COLO829 (cell line): ENCODE results near the gene TGM2.

Source experiments
- DNase-seq: peaks from one replicate; pipeline ENCODE4 v3.0.0; 2012; ENCODE audit warnings: low spot score

TGM2 gene

DNA sequence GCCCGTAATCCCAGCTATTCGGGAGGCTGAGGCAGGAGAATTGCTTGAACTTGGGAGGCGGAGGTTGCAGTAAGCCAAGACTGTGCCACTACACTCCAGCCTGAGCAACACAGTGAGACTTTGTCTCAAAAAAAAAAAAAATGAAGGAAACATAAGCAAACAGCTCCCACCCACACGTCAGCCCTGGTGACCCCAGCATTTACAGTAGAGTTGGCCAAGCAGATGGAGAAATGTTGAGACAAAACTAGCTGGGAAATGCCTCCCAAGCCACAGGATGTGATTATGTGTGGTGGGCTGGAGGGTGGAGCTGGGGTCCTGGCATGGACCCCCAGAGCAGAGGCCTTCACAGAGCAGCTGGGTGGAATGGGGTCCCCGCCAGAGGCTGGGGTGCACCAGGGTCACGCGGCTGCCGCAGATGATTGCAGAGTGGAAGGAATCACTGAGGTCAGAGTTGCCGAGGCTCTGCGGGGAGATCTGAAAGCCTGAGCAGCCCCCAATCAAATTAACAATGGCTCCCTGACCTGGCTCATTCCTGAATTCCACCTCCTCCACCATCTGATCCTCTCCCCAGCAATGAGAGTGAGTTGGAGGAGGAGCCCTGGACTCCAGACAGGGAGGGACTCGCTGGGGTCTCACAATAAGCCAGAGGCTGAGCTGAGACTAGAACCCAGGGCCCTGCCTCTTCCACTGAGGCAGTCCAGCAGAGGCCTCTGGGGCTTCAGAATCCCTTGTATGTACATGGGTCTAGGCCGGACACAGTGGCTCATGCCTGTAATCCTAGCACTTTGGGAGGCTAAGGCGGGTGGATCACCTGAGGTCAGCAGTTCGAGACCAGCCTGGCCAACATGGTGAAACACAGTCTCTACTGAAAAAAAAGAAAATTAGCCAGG lies 34.7 kb upstream of the TGM2 start:
- DNase-seq: no peak

DNA sequence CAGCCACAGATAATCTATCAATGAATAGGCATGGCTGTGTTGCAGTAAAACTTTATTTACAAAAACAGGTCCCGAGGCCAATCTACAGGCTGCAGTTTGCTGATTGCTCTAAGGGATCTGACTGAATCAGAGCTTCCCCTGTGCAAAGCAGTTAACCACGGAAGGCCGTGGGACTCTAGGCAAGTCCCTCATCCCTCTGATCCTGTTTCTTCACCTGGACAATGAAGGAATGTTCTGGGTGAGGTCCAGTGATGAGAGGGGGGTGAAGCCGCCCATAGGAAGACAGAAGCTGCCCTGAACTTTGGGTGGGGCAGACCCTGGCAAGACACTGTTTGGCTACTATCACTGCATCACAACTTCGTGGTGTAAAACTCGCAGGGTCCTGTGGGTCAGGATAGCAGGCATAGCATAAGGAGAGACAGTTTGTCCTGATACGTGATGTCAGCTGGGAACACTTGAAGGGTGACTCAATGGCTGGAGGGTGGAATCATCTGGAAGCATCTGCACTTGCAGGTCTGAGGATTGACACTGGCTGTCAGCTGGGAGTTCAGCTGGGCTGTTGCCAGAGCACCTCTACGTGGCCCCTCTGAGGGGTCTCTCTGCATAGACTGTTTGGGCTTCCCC lies 33.3 kb upstream of the TGM2 start:
- no peak for DNase-seq

DNA sequence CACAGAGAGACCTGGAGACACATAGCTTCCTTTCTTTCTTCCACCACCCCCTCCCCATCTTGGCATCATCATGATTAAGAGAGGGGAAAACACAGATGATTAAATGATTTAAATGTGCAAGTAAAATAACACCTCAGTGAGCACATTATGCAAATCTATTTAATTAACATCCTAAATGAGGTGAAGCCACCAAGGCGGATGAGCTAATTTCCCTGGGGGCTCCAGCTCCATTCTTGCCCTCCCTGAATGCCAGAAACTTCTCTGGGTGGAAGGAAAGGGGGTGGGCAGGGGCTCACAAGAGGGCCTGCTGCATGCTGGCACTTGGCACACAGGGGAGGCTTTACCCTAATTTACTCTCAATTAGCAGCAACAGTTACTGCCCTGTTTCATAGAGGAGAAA lies 32.5 kb upstream of the TGM2 start:
- DNase-seq: no peak

DNA sequence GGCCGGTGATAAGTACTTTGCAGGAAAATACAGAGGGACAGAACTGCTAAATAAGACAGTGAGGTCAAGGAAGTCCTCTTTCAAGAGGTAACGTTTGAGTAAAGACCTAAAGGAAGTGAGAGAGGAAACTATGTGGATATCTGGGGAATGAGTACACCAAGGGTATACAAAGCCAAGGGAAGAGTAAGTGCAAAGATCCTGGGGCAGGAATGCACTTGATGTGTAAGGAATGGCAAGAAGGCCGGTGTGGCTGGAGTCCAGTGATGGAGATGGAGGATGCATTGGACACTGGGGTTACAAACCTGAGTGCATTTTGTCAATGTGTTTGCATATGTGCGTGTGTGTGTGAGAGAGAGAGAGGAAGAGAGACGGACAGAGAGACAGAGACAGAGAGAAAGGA lies 32.1 kb upstream of the TGM2 start:
- no peak for DNase-seq

DNA sequence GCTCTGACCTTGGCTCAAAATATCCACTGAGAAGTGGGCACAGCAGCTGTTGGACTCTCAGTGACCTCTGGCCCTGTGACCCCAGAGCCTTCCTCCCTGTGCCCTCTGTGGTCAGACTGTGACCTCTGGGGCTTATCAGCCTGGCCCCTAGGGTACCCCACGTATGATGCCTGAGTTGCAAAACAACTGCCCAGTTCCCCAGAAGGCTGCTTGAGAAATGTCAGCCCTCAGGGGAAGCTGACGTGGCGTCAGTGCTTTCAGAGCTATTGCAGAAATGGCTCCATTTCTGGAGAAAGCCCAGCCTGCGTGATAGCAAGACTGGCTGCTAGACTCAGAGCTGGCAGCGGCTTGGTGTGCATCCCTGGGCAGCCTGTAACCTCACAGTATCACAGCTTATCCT lies 31.5 kb upstream of the TGM2 start:
- DNase-seq: no peak

DNA sequence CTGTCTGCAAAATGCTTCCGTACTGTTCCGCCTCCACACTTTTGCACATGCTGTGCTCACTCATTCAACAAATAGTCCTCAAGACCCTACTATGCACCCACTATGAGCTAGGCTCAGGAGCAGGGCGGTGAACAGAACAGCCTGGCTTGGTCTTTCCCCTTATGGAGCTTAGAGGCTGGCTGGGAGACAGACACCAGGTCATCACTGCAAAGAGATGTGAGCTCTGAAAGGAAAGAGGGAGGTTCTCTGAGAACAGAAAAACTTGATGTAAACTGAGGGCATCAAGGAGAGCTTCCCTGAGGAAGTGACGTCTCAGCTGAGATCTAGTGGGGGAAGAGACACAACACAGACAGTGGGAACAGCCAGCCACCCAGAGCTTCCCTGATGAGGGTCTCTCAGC lies 31.0 kb upstream of the TGM2 start:
- no peak for DNase-seq

DNA sequence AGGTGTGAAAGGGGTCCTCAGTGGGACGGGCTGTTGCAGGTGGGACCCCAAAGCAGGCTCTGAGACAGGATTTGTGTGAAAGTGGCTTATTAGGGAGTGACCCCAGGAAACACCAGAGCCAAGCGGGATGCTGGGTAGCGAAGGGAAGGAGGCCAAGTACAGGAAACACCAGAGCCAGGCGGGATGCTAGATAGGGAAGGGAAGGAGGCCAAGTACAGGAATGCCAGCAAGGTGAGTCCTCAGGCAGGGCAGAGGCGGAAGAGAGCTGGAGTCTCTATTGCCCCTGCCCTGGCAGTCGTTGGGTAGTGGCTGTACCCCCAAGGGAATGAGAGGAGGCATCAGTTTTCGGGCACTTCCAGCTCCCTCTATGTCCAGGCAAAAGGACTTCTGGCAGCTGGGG lies 30.5 kb upstream of the TGM2 start:
- DNase-seq: no peak

DNA sequence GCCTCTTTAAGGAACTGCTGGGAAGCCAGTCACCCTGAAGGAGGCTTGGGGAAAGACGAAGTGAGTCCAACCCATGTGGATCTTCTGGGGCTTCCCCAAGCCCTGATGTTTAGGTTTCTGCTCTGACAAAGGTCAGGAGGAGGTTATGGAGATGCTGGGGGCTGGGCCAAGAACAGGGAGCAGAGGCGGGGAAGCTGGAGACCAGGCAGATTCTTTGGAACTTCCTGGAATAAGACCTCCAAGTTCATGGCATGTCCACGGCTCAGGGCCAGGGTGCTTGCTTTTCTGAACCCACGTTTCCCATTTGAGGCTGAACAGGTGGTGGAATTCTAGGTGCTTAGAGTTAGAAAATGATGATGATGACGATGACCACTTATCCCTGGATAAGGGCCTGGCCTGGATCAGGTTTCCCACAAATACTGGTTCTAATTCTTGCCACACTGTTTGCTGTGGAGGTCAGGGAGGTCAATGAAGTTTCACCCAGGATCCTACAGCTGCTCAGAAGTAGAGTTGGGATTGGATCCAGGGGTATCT lies 30.0 kb upstream of the TGM2 start:
- DNase-seq: no peak

DNA sequence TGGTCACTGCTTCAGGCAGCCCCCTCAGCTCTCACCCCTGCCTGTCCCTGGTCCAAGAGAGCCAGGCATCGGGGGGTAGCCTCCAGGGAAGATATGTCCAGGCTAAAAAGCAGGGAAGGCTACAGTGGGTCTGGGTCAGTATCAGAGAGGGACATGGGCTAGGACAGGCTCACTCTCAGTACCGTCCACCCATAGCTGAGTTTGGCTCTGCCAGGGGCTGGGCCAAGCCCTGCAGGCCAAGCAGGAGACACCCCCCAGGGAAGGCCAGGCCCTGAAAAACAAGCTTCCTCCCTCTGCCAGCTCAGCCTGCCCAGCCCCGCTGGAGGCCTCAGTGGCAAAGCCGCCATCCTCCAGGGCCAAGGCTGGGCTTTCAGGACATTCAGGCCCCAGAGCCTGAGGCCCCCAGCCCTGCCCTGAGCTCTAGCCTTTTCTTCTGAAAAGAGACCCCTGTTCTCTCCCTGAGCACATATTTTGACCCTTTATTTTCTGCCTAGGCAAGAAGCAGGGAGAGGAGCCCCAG lies 28.6 kb upstream of the TGM2 start:
- DNase-seq: no peak

DNA sequence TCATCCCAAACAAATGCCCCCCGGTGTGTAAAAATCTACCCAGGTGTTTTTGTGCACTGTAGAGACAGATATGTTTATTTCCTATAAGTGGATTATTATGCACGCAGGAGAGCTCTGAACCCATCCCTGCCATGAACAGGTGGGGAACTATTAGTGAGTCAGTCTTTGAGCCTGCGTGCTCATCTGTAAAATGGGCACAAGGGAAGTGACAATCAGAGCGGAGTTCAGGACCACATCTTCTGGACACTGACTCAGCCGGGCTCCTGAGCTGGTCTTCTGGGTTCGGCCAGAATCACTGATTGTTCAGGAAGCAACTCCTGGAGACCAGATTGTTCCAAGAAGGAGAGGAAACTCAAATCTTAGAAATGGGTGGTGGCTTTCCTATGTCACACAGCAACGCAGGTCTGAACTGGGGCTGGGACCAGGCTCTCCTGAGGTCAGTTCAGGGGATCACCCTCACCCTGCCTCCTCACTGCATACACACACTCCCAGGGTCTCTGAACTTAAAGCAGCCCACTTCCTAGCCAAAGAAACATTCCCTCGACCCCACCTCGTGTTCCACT lies 27.3 kb upstream of the TGM2 start:
- DNase-seq: no peak

DNA sequence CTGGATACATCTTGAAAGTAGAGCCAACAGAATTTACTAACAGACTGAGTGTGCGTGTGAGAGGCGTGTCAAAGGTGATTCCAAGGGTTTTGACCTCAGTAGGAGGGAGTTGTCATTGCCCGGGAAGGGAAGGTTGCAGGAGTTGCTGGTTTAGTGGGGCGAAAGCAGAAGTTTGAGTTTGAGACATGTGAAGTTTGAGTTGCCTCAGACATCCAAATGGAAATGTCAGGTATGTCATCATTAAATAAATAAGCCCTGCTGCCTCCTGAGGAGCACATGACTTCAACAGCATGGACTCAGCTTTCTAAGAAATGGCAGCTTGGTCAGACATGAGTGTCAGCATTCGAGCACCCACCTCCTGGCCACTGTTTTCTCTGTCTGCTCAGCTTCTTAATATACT lies 26.6 kb upstream of the TGM2 start:
- no peak for DNase-seq

DNA sequence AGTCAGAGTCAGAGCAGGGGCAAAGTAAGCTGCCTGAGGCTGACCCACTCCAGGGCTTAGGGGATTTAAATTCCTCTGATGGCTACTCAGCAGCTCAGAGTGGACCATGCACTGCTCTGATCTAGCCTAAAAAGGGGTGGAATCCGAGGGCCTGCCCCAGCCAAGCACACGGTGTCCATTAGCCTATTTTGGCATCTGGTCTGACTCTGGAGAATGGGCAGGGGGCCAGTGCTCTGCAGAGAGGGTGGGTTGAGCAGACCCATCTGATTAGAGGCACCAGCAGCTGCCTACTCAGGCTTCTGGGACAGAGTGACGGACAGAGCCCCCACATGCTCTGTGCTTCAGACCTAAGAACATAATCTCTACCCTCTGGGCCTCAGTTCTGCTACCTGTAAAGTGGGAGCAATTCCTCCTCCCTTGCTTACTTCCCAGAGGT lies 25.9 kb upstream of the TGM2 start:
- no peak for DNase-seq

DNA sequence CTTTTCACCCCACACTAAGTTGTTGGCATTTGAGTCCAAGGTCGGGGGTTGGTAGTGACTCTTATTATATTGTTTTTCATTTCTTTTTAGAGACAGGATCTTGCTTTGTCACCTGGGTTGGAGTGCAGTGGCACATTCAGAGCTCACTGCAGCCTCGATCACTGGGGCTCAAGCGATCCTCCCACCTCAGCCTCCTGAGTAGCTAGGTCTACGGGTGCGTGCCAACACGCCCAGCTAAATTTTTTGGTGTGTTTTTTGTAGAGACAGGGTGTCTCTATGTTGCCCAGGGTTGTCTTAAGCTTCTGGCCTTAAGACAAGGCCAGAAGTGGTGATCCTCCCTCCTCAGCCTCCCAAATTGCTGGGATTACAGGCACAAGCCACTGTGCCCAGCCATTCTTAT lies 25.1 kb upstream of the TGM2 start:
- DNase-seq: no peak

DNA sequence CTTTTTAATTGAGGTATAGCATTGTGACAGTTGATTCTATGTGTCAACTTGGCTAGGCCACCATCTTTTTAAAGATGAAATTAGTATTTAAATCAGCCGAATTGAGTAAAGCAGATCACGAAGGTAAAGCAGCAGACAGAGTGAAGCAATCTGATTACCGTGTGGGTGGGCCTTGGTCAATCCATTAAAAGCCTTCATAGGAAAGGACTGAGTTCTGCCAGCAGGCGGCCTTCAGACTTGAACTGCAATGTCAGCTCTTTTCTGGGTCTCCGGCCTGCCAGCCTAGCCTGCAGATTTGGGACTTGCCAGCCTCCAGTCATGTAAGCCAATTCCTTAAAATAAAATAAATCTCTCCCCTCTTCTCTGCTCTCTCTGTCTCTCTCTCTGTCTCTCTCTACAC lies 22.4 kb upstream of the TGM2 start:
- DNase-seq: no peak

DNA sequence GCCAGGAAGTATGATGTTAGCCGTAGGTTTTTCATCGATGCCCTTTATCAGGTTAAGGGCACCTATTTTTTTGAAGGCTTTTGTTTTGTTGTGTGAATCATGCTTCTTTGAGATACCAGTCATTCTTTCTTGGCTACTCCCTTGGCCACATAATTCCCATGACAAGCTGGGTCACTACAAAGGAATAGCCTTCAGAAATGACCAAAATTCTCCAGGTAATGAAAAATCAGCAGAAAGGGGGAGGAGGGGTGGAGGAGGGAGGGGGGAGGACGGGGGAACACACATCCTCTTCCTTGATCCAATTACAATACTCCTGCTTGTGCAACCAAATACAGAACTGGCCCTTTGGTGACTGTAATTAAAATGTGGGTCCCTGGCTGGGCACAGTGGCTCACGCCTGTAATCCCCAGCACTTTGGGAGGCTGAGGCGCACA lies 21.7 kb upstream of the TGM2 start:
- no peak for DNase-seq

DNA sequence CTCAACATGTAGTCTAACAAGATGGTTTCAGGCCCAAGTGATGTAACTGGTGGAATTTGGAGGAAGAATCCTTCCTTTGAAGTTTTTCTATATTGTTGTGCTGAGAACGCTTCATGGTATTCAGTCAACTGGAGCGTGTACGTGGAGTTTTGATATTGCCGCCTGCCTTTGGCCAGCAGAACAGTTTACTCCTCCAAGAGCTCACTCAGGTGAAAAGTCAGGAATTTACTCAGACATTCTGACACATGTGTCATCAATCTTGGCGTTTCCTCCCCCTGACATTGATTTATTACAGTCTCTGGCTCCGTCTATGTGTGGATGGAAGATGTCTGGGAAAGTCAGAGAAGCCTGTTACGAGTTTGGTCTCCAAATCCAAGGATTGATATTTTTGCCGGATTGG lies 19.0 kb upstream of the TGM2 start:
- DNase-seq: no peak

DNA sequence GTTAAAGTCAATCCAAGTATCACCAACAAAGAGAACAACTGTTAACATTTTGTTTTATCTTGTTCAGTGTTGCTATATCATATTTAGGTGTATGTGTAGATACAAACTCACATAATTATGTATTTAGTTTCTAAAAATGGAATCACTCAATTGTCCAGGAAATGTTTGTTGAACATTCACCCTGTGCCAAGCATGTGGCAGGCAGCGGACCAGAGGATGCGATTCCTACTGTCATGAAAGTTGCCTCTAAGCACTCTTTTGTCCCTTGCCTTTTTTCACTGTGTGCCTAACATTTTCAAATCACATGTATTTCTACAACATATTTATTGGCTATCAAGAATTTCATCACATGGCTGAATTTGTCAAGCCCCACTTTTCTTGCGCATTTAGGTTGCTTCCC lies 16.9 kb upstream of the TGM2 start:
- DNase-seq: no peak

DNA sequence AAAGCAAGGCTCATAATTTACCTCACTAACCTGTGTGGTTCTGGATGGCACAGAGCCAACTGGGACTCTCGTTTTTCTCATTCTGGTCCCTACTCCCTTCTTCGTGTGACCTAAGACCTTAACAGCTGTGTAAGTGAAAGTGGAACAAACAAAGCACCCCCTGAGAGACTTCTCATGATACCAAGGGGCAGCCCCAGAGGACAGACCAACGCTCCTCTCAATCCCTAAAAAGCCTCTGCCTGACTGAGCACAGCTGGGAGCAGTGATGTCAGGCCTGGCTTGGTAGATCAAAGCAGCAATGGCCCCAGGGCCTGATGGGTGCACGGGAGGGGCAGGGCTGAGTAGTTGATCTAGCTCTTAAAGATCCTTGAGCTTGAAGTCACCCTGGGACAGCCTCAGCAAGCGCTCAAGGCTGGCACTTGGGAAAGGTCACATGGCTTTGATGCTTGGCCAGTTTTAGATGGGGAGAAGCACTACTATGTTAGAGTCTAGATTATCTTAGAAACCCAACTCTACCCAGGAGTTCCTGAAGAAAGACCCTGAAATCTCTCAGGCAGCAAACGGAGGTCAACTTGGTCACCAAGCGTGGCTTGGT lies 16.2 kb upstream of the TGM2 start:
- no peak for DNase-seq

DNA sequence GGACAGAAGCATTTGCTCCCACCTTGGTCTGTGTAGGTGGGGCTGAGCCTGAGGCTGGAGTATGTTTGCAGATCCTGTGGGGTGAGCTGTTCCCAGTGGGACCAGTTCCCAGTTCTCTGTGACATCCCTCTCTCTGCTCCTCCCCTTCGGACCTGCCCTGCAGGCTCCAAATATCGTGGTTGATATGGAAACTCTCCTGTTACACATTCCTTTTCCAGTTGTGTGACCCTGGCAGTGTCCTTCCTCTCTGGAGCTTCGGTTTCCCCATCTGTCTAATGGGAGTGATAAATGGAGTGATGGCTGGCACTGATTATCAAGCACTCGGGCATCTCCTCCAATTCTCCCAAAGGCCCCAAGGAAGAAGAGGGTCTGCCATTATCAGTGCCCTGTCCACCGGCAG lies 15.7 kb upstream of the TGM2 start:
- no peak for DNase-seq

DNA sequence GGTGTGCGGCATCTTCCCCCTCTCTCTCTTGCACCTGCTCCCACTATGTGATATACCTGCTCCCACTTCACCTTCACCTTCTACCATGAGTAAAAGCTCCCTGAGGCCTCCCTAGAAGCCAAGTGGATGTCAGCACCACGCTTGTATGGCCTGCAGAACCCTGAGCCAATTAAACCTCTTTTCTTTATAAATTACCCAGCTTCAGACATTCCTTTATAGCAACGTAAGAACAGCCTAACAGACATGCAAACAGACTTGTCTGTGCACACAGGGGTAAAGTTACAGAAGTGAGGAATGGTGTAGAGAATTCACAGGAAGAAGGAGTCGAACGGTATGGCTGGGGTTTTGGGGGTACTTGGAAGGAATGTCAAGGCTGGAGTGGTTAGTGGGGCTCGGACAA lies 14.8 kb upstream of the TGM2 start:
- DNase-seq: no peak

DNA sequence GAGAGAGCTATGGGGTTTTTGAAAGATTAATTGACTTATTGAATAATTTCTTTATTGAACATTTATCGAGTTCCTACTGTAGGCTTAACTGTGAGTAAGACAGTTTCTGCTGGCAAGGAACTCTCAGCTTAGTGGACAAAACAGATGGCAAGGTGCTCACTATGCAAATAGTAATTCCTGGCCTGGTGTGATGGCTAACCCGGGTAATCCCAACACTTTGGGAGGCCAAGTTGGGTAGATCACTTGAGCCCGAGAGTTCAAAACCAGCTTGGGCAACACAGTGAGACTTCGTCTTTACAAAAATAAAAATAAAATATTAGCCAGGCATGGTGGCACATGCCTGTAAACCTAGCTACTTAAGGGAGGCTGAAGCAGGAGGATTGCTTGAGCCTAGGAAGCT lies 13.5 kb upstream of the TGM2 start:
- DNase-seq: no peak

DNA sequence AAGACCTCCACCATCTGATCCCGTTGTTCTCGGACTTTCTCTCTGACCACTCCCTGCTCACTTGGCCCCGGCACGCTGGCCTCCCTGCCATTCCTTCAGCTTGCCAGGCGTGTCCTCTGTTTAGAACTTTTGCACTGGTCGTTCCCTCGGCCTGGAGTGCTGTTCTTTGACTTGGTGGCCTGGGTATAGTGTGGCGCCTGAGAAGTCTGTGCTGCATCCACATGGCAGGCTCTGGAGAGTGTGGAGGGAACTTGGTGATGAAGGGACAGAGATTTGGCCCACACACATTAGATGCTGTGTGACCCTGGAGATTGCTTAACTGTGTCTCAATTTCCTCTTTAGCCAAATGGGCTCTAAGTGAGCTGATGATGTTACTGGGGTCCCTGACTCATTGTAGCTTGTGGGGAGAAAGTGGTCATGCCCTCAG lies 13.0 kb upstream of the TGM2 start:
- no peak for DNase-seq

DNA sequence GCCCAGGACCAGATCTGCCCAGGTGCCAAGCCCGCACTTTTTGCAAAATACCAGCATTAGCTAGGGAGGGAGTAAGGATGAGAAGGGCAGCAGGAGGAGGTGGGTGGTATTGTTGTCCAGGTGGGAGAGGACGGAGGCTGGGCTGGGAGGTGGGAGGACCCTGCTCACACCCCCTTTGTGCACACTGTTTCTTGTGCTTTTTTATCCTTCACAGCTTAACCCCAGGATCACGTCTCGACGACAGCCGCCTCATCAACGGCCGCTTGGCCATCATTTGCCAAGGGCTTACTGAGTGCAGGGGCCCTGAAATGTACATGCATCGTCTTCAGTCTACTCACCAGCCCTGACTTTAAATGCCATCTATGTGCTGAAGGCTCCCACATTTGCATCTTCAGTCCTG lies 12.1 kb upstream of the TGM2 start:
- no peak for DNase-seq
